ENCODE results near the gene NRK.
"Not testable (repeated sequence)": the region's sequence is repeated elsewhere in the genome, so short reads cannot be mapped to it uniquely, and the experiment has no call there.

Gene NRK

DNA sequence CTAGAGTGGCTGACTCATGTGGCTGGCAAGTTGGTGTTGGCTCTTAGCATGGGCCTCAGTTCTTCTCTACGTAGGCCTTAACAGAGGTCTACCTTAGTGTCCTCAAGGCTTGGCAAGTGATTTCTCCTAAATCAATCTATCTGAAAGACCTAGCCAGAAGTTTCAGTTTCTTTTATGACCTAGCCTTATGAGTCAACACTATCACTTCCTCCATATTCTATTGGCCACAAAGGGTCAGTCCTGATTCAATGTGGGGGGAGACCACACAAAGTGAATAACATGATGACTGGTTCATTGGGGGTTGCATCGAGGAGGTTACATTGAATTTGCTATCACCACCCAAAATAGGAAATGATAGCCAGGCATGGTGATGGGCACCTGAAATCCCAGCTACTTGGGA is 5.8 kb upstream of the NRK start:
- no peak for TF ChIP-seq CTCF (IDR thresholded peaks at IDR 0.05; ENCODE audit: control extremely low read depth, extremely low read depth, low read depth, missing control alignments)
- CTCF ChIA-PET: no interaction called here

DNA sequence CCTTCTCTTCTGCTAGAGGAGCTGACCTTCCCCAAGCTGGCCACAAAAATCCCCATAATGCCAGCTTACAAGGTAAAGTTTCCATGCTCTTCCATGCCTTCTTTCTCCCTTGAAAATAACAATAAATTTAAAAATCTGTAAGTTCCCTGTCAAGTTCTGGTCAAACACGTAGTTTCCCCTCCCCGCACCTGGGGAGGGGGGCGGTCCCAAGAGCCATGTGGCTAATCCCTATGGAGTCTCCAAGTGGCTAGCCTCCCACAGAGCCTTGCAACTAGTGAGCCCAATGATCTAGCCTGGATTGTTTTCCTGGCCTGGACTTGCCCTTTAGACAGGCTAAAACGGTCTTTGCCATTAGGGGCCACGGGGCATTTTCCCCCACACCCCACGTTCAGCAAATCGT is 2.1 kb upstream of the NRK start:
- POLR2A ChIA-PET: no interaction called here
- DNase-seq (ENCODE audit: extremely low spot score): no peak
- CTCF ChIA-PET: no interaction called here
- no peak for TF ChIP-seq CTCF (IDR thresholded peaks at IDR 0.05; ENCODE audit: control extremely low read depth, extremely low read depth, low read depth, missing control alignments)

More for the DNA sequence above, 5.8 kb upstream of the NRK start:
- POLR2A ChIA-PET: no interaction called here
- no peak for DNase-seq (ENCODE audit: extremely low spot score)

DNA sequence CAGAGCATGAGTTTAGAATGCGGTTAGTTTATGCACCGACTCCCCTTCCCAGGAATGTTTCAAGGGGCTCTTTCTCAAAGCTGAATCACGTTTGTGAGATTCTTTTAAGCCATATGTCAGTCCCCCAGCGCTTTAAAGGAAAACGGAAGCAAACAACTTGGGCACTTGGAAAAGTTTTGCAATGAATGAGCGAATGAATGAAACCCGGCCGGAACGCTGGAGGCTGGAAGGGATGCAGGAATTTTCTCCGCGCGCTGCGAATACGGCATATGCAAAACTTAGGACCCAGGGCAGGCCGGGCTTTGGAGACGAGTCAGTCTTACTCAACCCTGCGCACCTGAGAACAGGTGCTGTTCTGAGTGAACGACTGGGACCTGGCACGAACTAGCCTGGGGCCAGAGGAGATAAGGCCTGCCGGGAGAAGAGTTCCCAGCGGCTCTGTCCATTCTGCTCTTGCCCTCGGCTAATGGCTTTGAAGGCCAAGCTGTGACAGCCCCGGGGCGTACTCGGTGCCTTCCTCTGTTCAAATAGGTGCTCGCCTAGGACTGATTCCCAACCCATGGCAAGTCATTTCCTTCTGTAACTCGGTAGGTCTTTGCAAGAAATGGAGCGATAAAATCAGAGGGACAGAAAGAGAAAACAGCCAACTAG is 743 bp upstream of the NRK start:
- ChIA-PET POLR2A (no interaction called here), CTCF (no interaction called here)
- TF ChIP-seq CTCF (IDR thresholded peaks at IDR 0.05; ENCODE audit: control extremely low read depth, extremely low read depth, low read depth, missing control alignments): no peak

DNA sequence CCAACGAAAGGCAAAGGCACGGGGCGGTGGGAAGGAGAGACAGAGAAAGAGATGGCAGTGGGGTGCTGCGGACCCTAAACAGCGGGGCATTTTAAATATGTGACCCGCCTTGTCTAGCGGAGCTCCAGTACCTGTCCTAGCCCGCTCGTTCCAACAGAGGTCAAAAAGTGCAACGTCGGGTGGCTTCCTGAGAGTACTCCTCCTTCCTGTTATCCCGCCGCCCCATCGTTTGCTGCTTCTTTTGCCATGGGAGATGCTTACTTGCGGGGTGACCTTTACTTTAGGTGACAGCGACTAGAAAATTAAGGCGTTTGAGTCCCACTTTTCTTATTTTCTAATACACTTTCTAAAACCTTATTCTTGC is 735 bp downstream of the NRK start:
- no peak for DNase-seq (ENCODE audit: extremely low spot score)
- CTCF ChIA-PET: no interaction called here
- TF ChIP-seq CTCF (IDR thresholded peaks at IDR 0.05; ENCODE audit: control extremely low read depth, extremely low read depth, low read depth, missing control alignments): no peak
- POLR2A ChIA-PET: no interaction called here

More for the DNA sequence above, 743 bp upstream of the NRK start:
- no peak for DNase-seq (ENCODE audit: extremely low spot score)

- TF ChIP-seq CTCF (IDR thresholded peaks at IDR 0.05; ENCODE audit: control extremely low read depth, extremely low read depth, low read depth, missing control alignments): no peak
- CTCF ChIA-PET: no interaction called here
- POLR2A ChIA-PET: no interaction called here
- no peak for DNase-seq (ENCODE audit: extremely low spot score)
These were observed 6.7 kb downstream of the NRK start for GRCh38 chrX:105829011-105829410.

GRCh38 chrX:105837232-105837631 is 14.9 kb downstream of the NRK start:
- POLR2A ChIA-PET: no interaction called here
- TF ChIP-seq CTCF (IDR thresholded peaks at IDR 0.05; ENCODE audit: control extremely low read depth, extremely low read depth, low read depth, missing control alignments): no peak
- CTCF ChIA-PET: no interaction called here
- no peak for DNase-seq (ENCODE audit: extremely low spot score)

- DNase-seq (ENCODE audit: extremely low spot score): no peak
- no peak for TF ChIP-seq CTCF (IDR thresholded peaks at IDR 0.05; ENCODE audit: control extremely low read depth, extremely low read depth, low read depth, missing control alignments)
- POLR2A ChIA-PET: no interaction called here
- CTCF ChIA-PET: no interaction called here
These were observed 23.3 kb downstream of the NRK start for GRCh38 chrX:105845631-105846030.

DNA sequence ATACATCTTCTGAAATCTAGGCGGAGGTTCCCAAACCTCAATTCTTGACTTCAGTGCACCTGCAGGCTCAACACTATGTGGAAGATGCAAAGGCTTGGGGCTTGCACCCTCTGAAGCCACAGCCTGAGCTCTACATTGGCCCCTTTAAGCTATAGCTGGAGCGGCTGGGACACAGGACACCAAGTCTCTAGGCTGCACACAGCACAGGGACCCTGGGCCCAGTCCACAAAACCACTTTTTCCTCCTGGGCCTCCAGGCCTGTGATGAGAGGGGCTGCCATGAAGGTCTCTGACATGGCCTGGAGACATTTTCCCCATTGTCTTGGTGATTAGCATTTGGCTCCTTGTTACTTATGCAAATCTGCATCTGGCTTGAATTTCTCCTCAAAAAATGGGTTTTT is 27.8 kb downstream of the NRK start:
- POLR2A ChIA-PET; CTCF ChIA-PET; DNase-seq (ENCODE audit: extremely low spot score): not testable (repeated sequence)

Data from GM10248 (cell line).